Astrocyte (in vitro differentiated cells and primary cell): ENCODE measurements around the gene MICALL2. TPM values are rescaled to one million over a fixed set of nuclear protein-coding genes. Genes with fewer than 3 reads are reported as not detected.

Experiments
- DNase-seq: peaks from one replicate; pipeline ENCODE4 v3.0.0-alpha.2; 2010; ENCODE audit warnings: low read depth
- FAIRE-seq: peaks from 2 replicates; lab custom pipeline; 2011; peaks lifted over from hg19 to GRCh38; lab: Jason Lieb, UNC
- H2AFZ ChIP-seq: 2 replicates; pipeline ENCODE4 v1.6.0; 2012; ENCODE audit warnings: low read depth, low read length, inconsistent platforms
- H3K27ac ChIP-seq: 2 replicates; pipeline ENCODE4 v1.5.1; 2011; ENCODE audit warnings: low read depth, low read length, inconsistent platforms
- H3K27me3 ChIP-seq: 2 replicates; pipeline ENCODE4 v1.6.0; 2011; ENCODE audit warnings: low read length, inconsistent platforms; ENCODE audit not compliant: insufficient read depth
- H3K36me3 ChIP-seq: 2 replicates; pipeline ENCODE4 v1.5.1; 2011; ENCODE audit warnings: low read length, inconsistent platforms; ENCODE audit not compliant: insufficient read depth
- H3K4me1 ChIP-seq: 2 replicates; pipeline ENCODE4 v1.5.1; 2011; ENCODE audit warnings: low read length, inconsistent platforms; ENCODE audit not compliant: insufficient read depth
- H3K4me2 ChIP-seq: 2 replicates; pipeline ENCODE4 v1.6.0; 2012; ENCODE audit warnings: low read length, inconsistent platforms
- H3K4me3 ChIP-seq: 2 replicates; pipeline ENCODE4 v1.5.1; 2011; ENCODE audit warnings: low read depth, mild to moderate bottlenecking, low read length, inconsistent platforms; ENCODE audit not compliant: insufficient read depth
- H3K79me2 ChIP-seq: 2 replicates; pipeline ENCODE4 v1.6.0; 2012; ENCODE audit warnings: mild to moderate bottlenecking, low read length, inconsistent platforms; ENCODE audit not compliant: insufficient read depth
- H3K9ac ChIP-seq: 2 replicates; pipeline ENCODE4 v1.6.0; 2012; ENCODE audit warnings: mild to moderate bottlenecking, low read length, inconsistent platforms
- H3K9me3 ChIP-seq: 2 replicates; pipeline ENCODE4 v1.5.1; 2012; ENCODE audit warnings: low read depth, mild to moderate bottlenecking, low read length, inconsistent platforms; ENCODE audit not compliant: insufficient read depth
- H4K20me1 ChIP-seq: 2 replicates; pipeline ENCODE4 v1.6.0; 2012; ENCODE audit warnings: low read length, inconsistent platforms; ENCODE audit not compliant: insufficient read depth
- H3K27ac Mint-ChIP-seq: one replicate; pipeline ENCODE4 v1.8.0; 2021; ENCODE audit warnings: mild to moderate bottlenecking, mixed read lengths; ENCODE audit not compliant: unreplicated experiment
- H3K27me3 Mint-ChIP-seq: one replicate; pipeline ENCODE4 v1.8.0; 2021; ENCODE audit warnings: low read depth, mixed read lengths; ENCODE audit not compliant: unreplicated experiment
- H3K36me3 Mint-ChIP-seq: one replicate; pipeline ENCODE4 v1.8.0; 2021; ENCODE audit warnings: low read depth, mixed read lengths; ENCODE audit not compliant: unreplicated experiment
- H3K4me1 Mint-ChIP-seq: one replicate; pipeline ENCODE4 v1.8.0; 2021; ENCODE audit warnings: low read depth, mixed read lengths; ENCODE audit not compliant: unreplicated experiment
- H3K4me3 Mint-ChIP-seq: one replicate; pipeline ENCODE4 v1.8.0; 2021; ENCODE audit warnings: mild to moderate bottlenecking, moderate library complexity, mixed read lengths; ENCODE audit not compliant: unreplicated experiment
- H3K9me3 Mint-ChIP-seq: one replicate; pipeline ENCODE4 v1.8.0; 2021; ENCODE audit warnings: mild to moderate bottlenecking, mixed read lengths; ENCODE audit not compliant: unreplicated experiment
- CTCF ChIP-seq: IDR thresholded peaks from 2 replicates; pipeline ENCODE4 v1.5.1; 2011; ENCODE audit warnings: low read depth, mild to moderate bottlenecking, inconsistent platforms, low read length, moderate library complexity; ENCODE audit not compliant: insufficient read depth
- EZH2 ChIP-seq: IDR thresholded peaks from 2 replicates; pipeline ENCODE4 v1.6.1; 2012; ENCODE audit warnings: mild to moderate bottlenecking, low read length, inconsistent platforms; ENCODE audit not compliant: insufficient read depth
- total RNA-seq: library from RNA; stranded (reverse); gene quantifications from 2 replicates; pipeline ENCODE4 v1.2.1, GENCODE V29; 2021

MICALL2 gene
- total RNA-seq, 1 donor from 2014 or later, result 43.4 TPM

GRCh38 chr7:1388703-1389335 lies 70.5 kb downstream of the MICALL2 start:
- no peak for TF ChIP-seq CTCF
- TF ChIP-seq EZH2, result no peak
- no peak overlapping the region for H2AFZ ChIP-seq
- DNase-seq (no peak), FAIRE-seq (no peak)
- H3K27me3 ChIP-seq, result peaks cover 13% of the 10 kb centered on the region
- Mint-ChIP-seq H3K4me3 (no peak overlapping the region), H3K9me3 (peaks cover 14% of the 10 kb centered on the region), H3K27me3 (peaks cover 58% of the 10 kb centered on the region), H3K36me3 (no peaks in the 10 kb centered on the region), H3K4me1 (no peaks in the 10 kb centered on the region), H3K27ac (no peak overlapping the region)
- H3K9ac ChIP-seq, result no peak overlapping the region
- H3K4me3 ChIP-seq, result no peak overlapping the region
- no peaks in the 10 kb centered on the region for H3K4me1 ChIP-seq
- no peaks in the 10 kb centered on the region for H4K20me1 ChIP-seq
- H3K36me3 ChIP-seq, result no peaks in the 10 kb centered on the region
- H3K79me2 ChIP-seq, result no peaks in the 10 kb centered on the region
- H3K9me3 ChIP-seq, result peaks cover 9% of the 10 kb centered on the region
- no peak overlapping the region for H3K27ac ChIP-seq
- no peak overlapping the region for H3K4me2 ChIP-seq

GRCh38 chr7:1388021-1388702 lies 71.1 kb downstream of the MICALL2 start:
- TF ChIP-seq EZH2 (no peak), CTCF (no peak)
- no peak overlapping the region for H3K9ac ChIP-seq
- no peak overlapping the region for H3K27ac ChIP-seq
- H3K27me3 ChIP-seq, result peaks cover 12% of the 10 kb centered on the region
- H3K4me2 ChIP-seq, result no peak overlapping the region
- H3K36me3 ChIP-seq, result no peaks in the 10 kb centered on the region
- Mint-ChIP-seq H3K36me3 (no peaks in the 10 kb centered on the region), H3K27ac (no peak overlapping the region), H3K27me3 (peaks cover 53% of the 10 kb centered on the region), H3K4me1 (no peaks in the 10 kb centered on the region), H3K9me3 (peaks cover 12% of the 10 kb centered on the region), H3K4me3 (no peak overlapping the region)
- H3K79me2 ChIP-seq, result no peaks in the 10 kb centered on the region
- H3K4me3 ChIP-seq, result no peak overlapping the region
- peaks cover 9% of the 10 kb centered on the region for H3K9me3 ChIP-seq
- DNase-seq (no peak), FAIRE-seq (no peak)
- no peaks in the 10 kb centered on the region for H4K20me1 ChIP-seq
- H3K4me1 ChIP-seq, result no peaks in the 10 kb centered on the region
- H2AFZ ChIP-seq, result no peak overlapping the region

- H2AFZ ChIP-seq, result no peak overlapping the region
- no peak overlapping the region for H3K4me3 ChIP-seq
- Mint-ChIP-seq H3K4me3 (no peak overlapping the region), H3K4me1 (no peaks in the 10 kb centered on the region), H3K36me3 (no peaks in the 10 kb centered on the region), H3K27ac (no peak overlapping the region), H3K27me3 (peaks cover 53% of the 10 kb centered on the region), H3K9me3 (peaks cover 10% of the 10 kb centered on the region)
- H3K9ac ChIP-seq, result no peak overlapping the region
- H3K4me2 ChIP-seq, result no peak overlapping the region
- FAIRE-seq, result no peak
- no peaks in the 10 kb centered on the region for H3K36me3 ChIP-seq
- no peaks in the 10 kb centered on the region for H3K79me2 ChIP-seq
- no peak for DNase-seq
- H3K4me1 ChIP-seq, result no peaks in the 10 kb centered on the region
- no peaks in the 10 kb centered on the region for H4K20me1 ChIP-seq
- TF ChIP-seq EZH2, result no peak
- TF ChIP-seq CTCF, result no peak
- H3K27ac ChIP-seq, result no peak overlapping the region
- H3K9me3 ChIP-seq, result peaks cover 9% of the 10 kb centered on the region
- peaks cover 12% of the 10 kb centered on the region for H3K27me3 ChIP-seq
Measured at GRCh38 chr7:1387261-1387660, 72.0 kb downstream of the MICALL2 start.
